HG03066 (cell line): Measurements from ENCODE around the gene MFAP4.
"Not testable (repeated sequence)": the region's sequence is repeated elsewhere in the genome, so short reads cannot be mapped to it uniquely, and the experiment has no call there.

ENCODE experiments used
- ATAC-seq: cut with Tn5 transposase; IDR thresholded peaks from one replicate; pipeline ENCODE4 v1.9.1; 2021; ENCODE audit warnings: low read depth; ENCODE audit not compliant: unreplicated experiment

Gene MFAP4

GRCh38 chr17:19359151-19359550, 27.8 kb downstream of the MFAP4 start:
- ATAC-seq, result no peak

DNA sequence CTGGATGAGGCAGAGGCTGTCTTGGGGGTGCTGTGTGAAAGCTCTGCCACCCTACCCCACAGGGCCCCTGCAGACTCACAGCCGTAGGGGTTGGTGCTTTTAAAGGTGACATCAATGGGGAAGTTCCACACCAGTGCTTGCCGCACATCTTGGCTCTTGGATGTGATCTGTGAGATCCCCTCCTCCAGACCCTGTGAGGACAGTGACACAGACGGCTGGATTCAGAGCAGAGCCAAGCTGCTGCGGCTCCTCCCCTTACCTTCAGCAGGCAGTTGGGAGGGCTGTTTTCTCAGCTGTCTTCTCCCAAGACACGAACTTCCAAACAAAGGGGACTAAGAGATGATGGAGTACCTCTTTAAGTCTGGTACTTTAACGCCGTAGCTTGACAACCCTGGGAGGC, 29.2 kb downstream of the MFAP4 start:
- no peak for ATAC-seq

DNA sequence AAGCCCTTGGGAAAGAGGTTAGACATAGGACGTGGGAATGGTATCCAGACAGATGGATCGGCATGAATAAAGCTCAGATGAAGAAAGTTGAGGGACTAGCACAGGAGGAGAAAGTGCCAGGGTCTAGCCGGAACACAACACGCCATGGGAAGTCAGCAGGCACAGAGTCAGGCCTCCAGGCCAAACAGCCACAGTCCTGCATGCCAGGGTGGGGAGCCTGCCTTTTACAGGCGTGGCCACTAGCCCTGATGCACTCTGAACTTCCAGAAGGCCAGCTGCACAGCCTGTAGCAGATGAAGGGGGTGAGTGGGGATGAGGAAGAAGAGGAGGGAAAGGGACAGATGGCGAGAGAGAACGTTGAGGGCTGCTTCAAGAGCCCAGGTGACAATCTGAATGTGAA, 29.6 kb downstream of the MFAP4 start:
- ATAC-seq, result no peak

DNA sequence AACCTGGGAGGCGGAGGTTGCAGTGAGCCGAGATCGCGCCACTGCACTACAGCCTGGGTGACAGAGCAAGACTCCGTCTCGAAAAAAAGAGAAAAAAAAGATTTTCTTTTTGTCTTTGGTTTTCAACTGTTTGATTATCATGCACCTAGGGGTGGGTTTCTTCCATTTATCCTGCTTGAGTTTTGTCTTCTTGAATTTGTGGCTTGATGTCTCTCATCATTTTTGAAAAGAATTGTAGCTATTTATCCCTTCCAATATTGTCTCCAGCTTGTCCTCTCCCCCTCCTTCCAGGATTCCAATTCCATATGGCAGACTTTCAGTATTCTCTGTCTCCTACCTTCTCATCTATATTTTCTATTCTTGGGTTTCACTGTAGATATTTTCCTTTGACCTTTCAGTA, 32.2 kb downstream of the MFAP4 start:
- no peak for ATAC-seq

DNA sequence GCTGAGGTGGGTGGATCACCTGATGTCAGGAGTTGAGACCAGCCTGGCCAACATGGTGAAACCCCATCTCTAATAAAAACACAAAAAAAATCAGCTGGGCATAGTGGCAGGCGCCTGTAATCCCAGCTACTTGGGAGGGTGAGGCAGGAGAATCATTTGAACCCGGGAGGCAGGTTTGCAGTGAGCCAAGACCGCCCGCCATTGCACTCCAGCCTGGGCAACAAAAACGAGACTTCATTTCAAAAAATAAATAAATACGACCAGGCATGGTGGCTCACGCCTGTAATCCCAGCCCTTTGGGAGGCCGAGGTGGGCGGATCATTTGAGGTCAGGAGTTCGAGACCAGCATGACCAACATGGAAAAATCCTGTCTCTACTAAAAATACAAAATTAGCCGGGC, 33.6 kb downstream of the MFAP4 start:
- ATAC-seq, result not testable (repeated sequence)

DNA sequence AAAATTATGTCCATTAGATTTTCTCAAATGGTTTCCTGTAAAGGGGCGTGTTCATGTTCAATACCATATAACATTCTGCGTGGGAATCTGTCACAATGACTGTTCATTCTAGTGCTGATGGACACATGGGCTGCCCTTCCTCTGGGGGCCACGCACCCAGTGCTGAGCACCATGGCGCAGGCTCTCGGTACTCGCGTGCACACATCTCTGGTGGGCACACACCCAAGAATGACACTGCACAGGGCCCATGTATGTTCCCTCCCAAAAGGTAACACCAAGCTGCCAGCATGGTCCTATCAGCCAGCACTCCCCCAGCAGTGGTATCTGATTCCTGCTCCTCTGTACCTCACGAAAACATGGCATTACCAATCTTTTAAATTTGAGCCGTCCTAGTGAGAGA, 38.2 kb downstream of the MFAP4 start:
- ATAC-seq, result no peak

DNA sequence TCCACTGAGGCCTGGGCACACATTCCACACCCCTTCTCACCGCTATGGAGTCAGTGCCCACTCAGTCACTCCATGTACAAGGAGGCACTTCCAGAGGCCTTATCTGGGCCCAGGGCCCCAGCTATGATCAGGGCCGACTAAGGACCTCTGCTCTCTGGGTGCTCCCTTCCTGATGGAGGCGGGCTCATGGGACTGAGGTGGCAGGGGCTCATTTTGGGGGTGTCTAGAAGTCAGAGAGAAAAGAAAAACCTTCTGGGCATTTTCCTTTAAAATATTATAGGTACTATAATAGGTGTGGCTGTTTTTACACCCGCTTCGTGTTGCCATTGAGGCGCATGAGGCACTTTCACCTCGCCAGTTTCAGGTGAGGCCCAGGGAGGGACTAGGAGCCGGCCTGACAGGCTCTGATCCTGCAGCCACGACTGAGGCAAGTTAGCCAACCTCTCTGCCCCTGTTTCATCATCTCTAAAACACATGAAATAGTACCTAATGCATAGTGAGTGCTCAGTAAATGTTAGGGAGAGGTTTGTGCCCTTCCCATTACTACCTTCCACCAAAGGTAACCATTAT, 38.8 kb downstream of the MFAP4 start:
- ATAC-seq, result no peak

DNA sequence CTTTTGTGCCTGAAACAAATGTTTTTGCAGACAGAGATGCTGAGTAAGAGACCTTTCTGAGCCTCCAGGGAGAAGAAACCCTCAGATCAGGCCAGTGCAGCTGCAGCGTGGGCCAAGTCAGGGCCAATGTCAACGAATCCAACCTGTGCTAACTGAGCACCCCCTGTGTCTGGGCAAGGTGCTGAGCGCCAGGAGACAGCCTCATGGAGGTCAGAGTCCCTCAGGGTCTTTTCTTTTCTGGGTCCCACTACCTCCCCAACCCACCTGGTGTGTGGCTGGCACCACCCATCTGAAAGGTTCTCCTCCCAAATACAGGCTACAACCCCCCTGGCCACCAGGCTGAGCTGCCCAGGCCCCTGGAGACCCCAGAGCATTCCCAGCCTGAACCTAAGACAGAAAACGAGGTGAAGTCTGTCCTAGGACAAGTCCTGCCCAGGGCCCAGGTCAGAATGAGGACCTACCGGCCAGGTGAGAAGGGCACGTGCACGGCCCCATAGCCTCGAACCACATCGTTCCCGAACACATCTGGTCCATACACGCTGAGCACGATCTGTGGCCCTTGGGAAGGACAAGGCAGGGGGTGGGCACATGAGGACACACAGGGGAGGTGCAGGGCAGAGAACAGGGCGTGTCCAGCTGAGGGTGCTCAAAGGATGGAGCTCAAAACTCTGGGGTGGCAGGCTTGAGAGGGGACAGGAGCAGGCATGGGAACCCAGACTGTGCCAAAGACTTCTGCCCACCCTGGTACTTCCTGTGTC, 39.5 kb downstream of the MFAP4 start:
- ATAC-seq, result no peak

DNA sequence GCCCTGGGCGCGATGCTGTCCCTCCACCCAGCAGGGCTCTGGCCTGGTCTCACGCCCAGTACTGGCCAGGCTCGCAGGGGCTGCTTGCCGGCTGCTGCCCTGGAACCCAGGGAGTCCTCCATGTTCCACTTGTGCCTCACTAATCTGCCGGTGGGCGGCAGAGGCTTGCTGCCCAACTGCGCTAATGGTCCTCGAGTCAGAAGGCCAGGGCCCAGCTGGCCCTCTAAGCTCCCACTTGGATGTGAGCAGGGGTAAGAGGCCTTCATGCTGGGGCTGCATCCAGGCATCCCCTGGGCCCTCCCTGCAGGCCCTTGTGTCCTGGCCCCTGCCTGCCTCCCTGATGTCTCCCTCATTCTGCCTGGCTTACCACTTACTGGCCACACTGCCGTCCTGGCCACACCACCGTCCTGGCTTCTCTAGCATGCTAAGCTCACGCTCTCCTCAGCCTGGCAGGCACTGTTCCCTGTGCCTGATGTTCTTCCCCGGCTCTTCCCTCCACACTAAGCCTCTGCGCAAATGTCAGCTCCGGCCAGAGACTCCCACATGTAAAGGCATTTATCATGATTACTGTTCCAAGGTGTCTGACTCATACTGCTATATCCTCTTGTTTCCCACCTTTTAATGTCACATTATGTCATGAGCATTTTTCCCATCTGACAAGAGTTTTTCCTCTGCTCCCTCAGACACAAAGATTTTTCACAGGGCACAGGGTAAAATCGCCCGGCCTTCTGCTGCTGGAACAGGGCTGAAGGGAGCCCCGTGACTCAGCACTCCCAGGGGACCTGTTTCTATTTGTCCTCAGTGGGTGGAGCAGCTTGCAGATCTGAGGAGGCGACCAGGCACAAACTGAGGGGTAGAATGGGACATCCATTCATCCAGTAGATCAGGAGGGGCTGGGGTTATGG, 40.4 kb downstream of the MFAP4 start:
- ATAC-seq, result no peak

DNA sequence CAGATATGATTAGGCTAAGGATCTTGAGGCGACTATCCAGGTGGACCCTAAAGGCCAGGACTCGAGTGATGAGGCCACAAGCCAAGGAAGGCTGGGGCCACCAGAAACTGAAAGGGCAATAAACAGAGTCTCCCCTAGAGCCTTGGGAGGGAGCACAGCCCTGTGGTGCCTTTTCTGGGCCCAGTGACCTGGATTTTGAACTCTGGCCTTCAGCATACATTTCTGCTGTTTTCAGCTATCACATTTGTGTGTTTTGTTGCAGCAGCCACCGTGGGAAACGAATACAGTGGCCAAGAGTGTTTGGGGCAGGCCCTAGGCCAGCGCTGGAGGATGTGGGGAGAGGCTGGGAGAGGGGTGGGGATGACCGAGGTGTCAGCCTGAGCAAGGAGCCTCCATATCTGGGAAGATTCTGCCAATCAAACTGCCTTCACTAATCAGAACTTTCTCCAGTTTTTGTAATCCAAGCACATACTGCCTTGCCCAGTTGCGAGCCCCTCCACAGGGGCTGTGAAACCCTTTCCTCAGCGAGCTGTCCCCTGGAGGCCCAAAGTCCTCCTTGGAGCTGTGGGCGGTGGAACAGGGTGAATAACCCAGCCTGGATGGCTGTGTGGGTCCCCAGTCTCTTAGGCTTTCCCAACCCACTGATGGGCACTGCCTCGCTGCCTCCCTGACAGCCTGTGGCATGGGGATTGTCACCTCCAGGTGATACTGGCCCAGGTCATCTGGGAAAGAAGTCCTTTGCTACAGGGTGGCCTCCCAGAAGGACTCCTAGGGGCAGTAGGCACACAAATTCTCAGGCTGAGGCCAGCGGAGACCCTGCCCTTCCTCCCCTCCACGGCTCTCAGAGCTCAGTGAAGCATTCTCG, 41.3 kb downstream of the MFAP4 start:
- ATAC-seq, result no peak

DNA sequence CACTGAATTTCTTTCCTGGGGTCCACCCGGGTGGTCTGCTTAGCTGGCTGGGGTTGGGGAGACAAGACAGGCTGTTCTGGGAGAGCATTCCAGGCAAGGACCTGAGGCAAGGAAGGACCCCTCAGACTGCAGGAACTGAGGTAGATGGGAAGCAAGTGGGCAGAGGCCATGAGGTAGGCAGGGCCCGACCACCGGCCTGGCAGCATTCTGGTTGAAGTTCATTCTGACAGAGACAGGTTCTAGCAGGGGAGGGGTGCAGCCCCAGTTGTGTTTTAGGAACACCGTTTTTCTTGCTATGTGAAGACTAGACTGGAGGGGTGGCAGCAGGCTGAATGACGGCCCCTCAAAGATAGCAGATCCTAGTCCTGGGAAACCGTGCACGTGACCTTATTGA, 41.9 kb downstream of the MFAP4 start:
- ATAC-seq, result no peak

DNA sequence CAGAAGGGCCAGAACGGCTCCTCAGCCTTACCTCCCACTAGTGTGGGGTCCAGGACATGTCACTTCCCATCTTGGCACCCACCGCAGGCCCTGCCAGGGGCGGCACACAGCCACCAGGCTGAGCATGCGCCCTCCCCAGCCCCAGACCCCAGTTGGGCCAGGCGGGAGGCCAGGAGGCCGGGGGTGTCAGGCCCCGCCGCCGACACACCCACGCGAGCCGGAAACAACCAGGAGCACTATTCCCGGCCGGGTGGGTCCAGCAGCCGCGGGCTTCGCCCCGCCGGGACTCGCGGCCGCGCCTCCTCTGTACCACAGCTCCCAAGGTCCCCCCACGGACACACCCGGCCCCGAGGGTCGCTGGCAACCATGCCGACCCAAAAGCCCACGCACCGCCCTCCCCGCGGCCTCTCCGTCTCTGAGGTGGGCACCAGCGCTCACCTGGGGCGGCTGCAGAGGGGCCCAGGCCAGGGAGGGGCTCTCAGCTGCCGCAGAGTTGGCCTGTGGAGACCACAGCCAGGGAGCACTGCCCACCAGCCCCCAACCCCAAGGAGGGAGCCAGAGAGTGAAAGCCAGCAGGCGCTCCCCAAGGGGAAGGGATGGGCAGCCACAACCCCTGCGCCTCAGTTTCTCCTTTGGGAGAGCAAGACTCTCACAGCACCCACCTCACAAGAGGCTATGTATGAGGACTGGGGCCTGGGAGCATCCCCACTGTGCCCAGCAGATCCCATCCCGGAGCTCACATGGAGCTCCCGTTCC, 42.5 kb downstream of the MFAP4 start:
- no peak for ATAC-seq

- no peak for ATAC-seq
Measured at GRCh38 chr17:19343671-19344151, 43.3 kb downstream of the MFAP4 start.

DNA sequence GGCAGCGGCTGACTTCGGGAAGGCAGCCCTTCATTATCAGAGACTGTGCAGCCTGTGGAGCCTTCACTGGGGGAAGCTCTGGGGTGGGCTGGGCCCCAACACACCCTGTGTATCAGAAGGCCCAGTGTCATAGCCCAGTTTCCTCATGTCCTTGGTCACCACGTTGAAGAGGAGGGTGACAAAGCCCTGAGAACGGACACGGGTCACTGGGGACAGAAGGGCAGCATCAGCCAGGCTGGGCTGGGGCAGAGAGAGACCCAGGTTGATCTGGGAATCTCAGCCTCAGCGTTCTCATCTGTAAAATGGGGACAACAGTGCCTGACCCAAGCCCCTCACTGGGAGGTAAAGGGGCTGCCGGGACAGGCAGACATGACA, 43.7 kb downstream of the MFAP4 start:
- no peak for ATAC-seq

DNA sequence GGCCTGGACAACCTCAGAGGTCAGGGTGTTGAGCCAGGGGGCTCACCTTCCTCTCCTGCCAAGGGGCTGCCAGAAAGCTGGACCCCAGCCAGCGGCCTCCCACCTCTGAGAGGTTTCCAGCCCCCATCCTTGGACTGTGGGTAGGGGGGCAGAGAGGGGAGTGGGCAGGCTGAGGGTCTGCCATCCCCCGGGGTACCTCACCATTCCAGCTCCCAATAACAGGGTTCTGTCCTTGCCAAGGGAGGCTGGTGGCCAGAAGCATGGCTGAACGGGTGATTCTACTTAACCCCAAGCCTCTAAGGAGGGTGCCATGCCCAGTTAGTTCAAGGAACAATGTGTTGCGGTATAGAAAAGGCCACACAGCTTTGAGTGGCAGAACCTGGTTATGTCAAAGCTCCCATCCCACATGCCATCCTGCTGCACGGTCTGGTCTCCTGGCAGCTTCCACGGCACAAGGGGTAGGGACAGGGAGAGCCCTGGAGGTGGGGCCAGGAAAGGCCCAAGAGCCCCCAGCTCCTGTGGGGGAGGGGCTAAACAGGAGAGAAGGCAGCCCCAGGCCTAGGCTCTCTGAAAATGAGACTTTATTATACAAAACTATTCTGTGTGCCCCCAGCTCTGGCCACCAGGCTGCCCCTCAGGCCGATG, 44.3 kb downstream of the MFAP4 start:
- ATAC-seq, result no peak

DNA sequence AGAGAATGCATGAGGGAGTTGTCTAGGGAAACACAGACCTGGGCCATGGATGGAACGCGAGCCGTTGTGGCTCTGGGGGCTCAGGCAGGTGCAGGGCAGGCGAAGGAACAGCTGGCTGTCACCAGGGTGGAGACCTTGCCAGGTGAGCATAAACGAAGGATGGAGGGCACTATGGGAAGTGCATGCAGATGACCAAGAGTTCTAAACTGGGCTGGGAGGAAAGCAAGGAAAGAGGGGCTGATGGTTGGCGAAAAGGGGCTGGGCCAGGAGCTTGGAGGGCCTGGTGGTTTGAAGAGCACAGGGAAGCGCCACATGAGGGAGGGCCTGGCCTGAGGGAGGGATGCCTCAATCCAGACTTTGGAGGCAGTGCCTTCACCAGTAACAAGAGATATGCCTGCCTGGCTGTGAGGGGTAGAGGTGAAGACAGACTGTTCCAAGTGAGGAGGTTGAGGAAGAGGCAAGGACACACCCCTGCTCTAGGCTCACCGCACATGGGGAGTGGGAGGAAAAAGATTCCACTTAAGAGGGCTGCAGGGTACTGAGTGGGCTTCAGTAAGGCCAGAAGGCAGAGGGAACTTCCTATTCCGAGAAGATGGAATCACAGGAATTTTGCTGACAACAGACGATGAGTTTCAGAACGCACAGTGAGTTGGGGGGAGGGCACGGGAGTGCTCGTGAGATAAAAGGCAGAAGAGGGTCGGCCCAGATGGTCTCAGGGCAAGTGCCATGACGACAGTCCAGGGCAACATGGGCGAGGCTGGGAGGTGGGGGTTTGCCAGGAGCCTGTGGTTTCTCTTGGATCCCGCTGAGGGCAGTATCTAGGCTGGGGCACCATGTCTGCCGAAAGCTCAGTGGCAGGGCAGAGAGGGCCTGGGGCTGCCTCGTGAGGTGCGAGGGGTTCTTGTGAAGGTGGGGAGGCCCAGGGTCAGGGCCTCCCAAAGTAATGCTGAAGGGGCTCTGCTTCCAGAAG, 45.1 kb downstream of the MFAP4 start:
- no peak for ATAC-seq

- ATAC-seq, result no peak
Measured at GRCh38 chr17:19341211-19341631, 45.8 kb downstream of the MFAP4 start.

DNA sequence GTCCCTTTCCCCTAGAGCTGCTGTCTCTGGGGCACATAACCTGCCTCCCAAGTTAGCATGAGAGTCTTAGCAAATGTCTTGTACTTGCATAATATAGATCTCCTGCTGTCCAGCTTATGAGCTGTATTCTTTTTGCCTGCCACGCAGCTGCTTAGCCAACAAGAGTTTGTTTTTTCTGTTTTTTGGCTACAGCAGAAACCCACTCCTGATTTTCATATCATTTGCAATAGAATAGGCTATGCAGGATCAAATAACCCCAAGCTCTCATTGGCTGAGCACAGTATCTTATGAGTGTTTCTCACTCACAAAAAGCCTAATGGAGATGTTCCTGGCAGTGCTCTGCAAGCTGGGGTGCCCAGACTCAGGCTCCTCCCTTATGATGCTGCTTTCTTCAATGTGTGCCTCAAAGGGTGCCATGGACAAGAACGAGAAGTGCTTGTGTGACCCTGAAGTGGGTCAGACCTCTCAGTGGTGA, 47.6 kb downstream of the MFAP4 start:
- no peak for ATAC-seq
